Liver (tissue), 9 donors: ENCODE data around the gene TGM4. TPM values are rescaled to one million over a fixed set of nuclear protein-coding genes. Genes with fewer than 3 reads are reported as not detected.

Experiments
- DNase-seq: peaks from one replicate; pipeline ENCODE4 v3.0.0-alpha.2; 2017; ENCODE audit warnings: low spot score
- H3K27ac ChIP-seq, 2 donors: one replicate each; pipeline ENCODE4 v1.7.0; 2013; ENCODE audit warnings: inconsistent platforms in 2 of 2, low read length in 2 of 2, control low read depth in 1 of 2, low read depth in 1 of 2, mild to moderate bottlenecking in 1 of 2
- H3K27me3 ChIP-seq, 4 donors: one replicate each; pipeline versions ENCODE4 v1.6.1 to v1.7.0; 2013; ENCODE audit warnings: low read length in 3 of 4, inconsistent platforms in 1 of 4, mild to moderate bottlenecking in 1 of 4, moderate library complexity in 1 of 4; ENCODE audit not compliant: control insufficient read depth in 4 of 4, insufficient read depth in 4 of 4
- H3K36me3 ChIP-seq, 4 donors: one replicate each; pipeline versions ENCODE4 v1.6.1 to v1.7.0; 2013; ENCODE audit warnings: low read length in 3 of 4, mild to moderate bottlenecking in 3 of 4, low read depth in 1 of 4, moderate library complexity in 1 of 4; ENCODE audit not compliant: control insufficient read depth in 4 of 4, insufficient read depth in 3 of 4
- H3K4me1 ChIP-seq, 4 donors: one replicate each; pipeline versions ENCODE4 v1.6.1 to v1.7.0; 2013; ENCODE audit warnings: low read length in 3 of 4, mild to moderate bottlenecking in 3 of 4, moderate library complexity in 1 of 4; ENCODE audit not compliant: control insufficient read depth in 4 of 4, insufficient read depth in 4 of 4
- H3K4me3 ChIP-seq, 3 donors: one replicate each; pipeline versions ENCODE4 v1.6.1 to v1.7.0; 2013; ENCODE audit warnings: low read length in 3 of 3, control low read depth in 1 of 3, low read depth in 1 of 3, mild to moderate bottlenecking in 1 of 3
- H3K9ac ChIP-seq, 2 donors: one replicate each; pipeline ENCODE4 v1.7.0; 2013; ENCODE audit warnings: low read length in 2 of 2, mild to moderate bottlenecking in 2 of 2, moderate library complexity in 2 of 2, control low read depth in 1 of 2, low read depth in 1 of 2
- H3K9me3 ChIP-seq, 4 donors: one replicate each; pipeline versions ENCODE4 v1.6.1 to v1.7.0; 2013; ENCODE audit warnings: low read length in 3 of 4; ENCODE audit not compliant: control insufficient read depth in 4 of 4
- ATF3 ChIP-seq: IDR thresholded peaks from 2 replicates; pipeline ENCODE4 v1.6.1; 2016; ENCODE audit warnings: antibody characterized with exemption
- CTCF ChIP-seq: fragments of 150-350 bp; IDR thresholded peaks from 2 replicates; pipeline ENCODE4 v1.5.1; 2017; ENCODE audit warnings: improper control_type of control experiment, low read depth, low read length; ENCODE audit not compliant: missing input control
- EGR1 ChIP-seq, 2 donors: IDR thresholded peaks; 2 replicates each; pipeline ENCODE4 v1.6.1; 2016 to 2018; ENCODE audit warnings: antibody characterized with exemption in 2 of 2, low read depth in 2 of 2
- FOXA1 ChIP-seq: IDR thresholded peaks from 2 replicates; pipeline ENCODE4 v1.6.1; 2016; ENCODE audit warnings: antibody characterized with exemption
- FOXA2 ChIP-seq: IDR thresholded peaks from 2 replicates; pipeline ENCODE4 v1.6.1; 2016; ENCODE audit warnings: antibody characterized with exemption
- GABPA ChIP-seq, 2 donors: IDR thresholded peaks in 1 of 2; conservative IDR thresholded peaks in 1 of 2; 2 replicates each; pipeline ENCODE4 v1.6.1; 2016; ENCODE audit warnings: antibody characterized with exemption in 2 of 2, mild to moderate bottlenecking in 1 of 2, moderate library complexity in 1 of 2
- HNF4A ChIP-seq, 2 donors: conservative IDR thresholded peaks; 2 replicates each; pipeline ENCODE4 v1.6.1; 2016; ENCODE audit warnings: antibody characterized with exemption in 2 of 2, mild to moderate bottlenecking in 2 of 2
- HNF4G ChIP-seq: IDR thresholded peaks from 2 replicates; pipeline ENCODE4 v1.6.1; 2016; ENCODE audit warnings: antibody characterized with exemption
- JUND ChIP-seq, 2 donors: IDR thresholded peaks; 2 replicates each; pipeline ENCODE4 v1.6.1; 2016; ENCODE audit warnings: antibody characterized with exemption in 2 of 2
- MAX ChIP-seq: IDR thresholded peaks from 2 replicates; pipeline ENCODE4 v1.6.1; 2016; ENCODE audit warnings: antibody characterized with exemption
- NR2F2 ChIP-seq: IDR thresholded peaks from 2 replicates; pipeline ENCODE4 v1.6.1; 2016; ENCODE audit warnings: antibody characterized with exemption
- RAD21 ChIP-seq, 2 donors: IDR thresholded peaks; 2 replicates each; pipeline ENCODE4 v1.6.1; 2016; ENCODE audit warnings: antibody characterized with exemption in 2 of 2, mild to moderate bottlenecking in 2 of 2
- REST ChIP-seq: IDR thresholded peaks from 2 replicates; pipeline ENCODE4 v1.6.1; 2016; ENCODE audit warnings: antibody characterized with exemption, mild to moderate bottlenecking
- RXRA ChIP-seq, 2 donors: IDR thresholded peaks; 2 replicates each; pipeline ENCODE4 v1.6.1; 2017 to 2018; ENCODE audit warnings: antibody characterized with exemption in 2 of 2, mild to moderate bottlenecking in 1 of 2
- SP1 ChIP-seq: IDR thresholded peaks from 2 replicates; pipeline ENCODE4 v1.6.1; 2018; ENCODE audit warnings: antibody characterized with exemption, mild to moderate bottlenecking
- TAF1 ChIP-seq: conservative IDR thresholded peaks from 2 replicates; pipeline ENCODE4 v1.6.1; 2016; ENCODE audit warnings: antibody characterized with exemption, mild to moderate bottlenecking
- YY1 ChIP-seq: IDR thresholded peaks from 2 replicates; pipeline ENCODE4 v1.6.1; 2016; ENCODE audit warnings: antibody characterized with exemption, mild to moderate bottlenecking
- ZBTB33 ChIP-seq: IDR thresholded peaks from 2 replicates; pipeline ENCODE4 v1.6.1; 2016; ENCODE audit warnings: antibody characterized with exemption
- WGBS: extraction: QIAGEN DNeasy Blood & Tissue Kit; methylation state at CpG from one replicate; pipeline ENCODE4 v1.1.7; 2013; 5-methylcytosine and 5-hydroxymethylcytosine counted together
- polyA plus RNA-seq, 2 donors: library from polyadenylated mRNA; stranded (reverse) in 1 of 2; unstranded in 1 of 2; fragments of 200-250 nt in 1 of 2; fragments of >200 nt in 1 of 2; fragmentation: Nextera tagmentation in 1 of 2; extraction: Ambion mirVana in 1 of 2; gene quantifications; one replicate each; pipeline versions ENCODE4 v1.2.1 to v1.2.3, GENCODE V29; 2013 to 2015
- total RNA-seq, 2 donors: library from RNA; depleted of rRNA; stranded (reverse); fragments of >200 nt; gene quantifications; one replicate each; pipeline ENCODE4 v1.2.3, GENCODE V29; 2014
- donor health status: healthy.
- donor health status: healthy.
- donor health status: healthy.
- donor health status: healthy.
- donor health status: healthy.

The TGM4 gene
- total and polyA plus RNA-seq, 4 donors: not detected

GRCh38 chr3:44913868-44914468 is 39.6 kb downstream of the TGM4 start:
- no peak for TF ChIP-seq JUND (IDR thresholded peaks at IDR 0.05)
- TF ChIP-seq ATF3: no peak
- TF ChIP-seq NR2F2: no peak
- TF ChIP-seq TAF1: no peak
- TF ChIP-seq HNF4G: no peak
- no peak for TF ChIP-seq FOXA2
- peak; percentile 90 to 93 for TF ChIP-seq RAD21 (IDR thresholded peaks at IDR 0.05)
- TF ChIP-seq HNF4A (conservative IDR thresholded peaks at IDR 0.05): no peak
- TF ChIP-seq RXRA (IDR thresholded peaks at IDR 0.05): peak in 1 of 2 donors; percentile 34
- TF ChIP-seq SP1: no peak
- TF ChIP-seq ZBTB33: no peak
- TF ChIP-seq MAX: no peak
- peak; percentile 79 for TF ChIP-seq CTCF
- TF ChIP-seq REST: peak; percentile 93
- no peak for TF ChIP-seq GABPA (IDR thresholded peaks at IDR 0.05 in 1 of 2, conservative IDR thresholded peaks at IDR 0.05 in 1 of 2)
- TF ChIP-seq FOXA1: no peak
- TF ChIP-seq EGR1 (IDR thresholded peaks at IDR 0.05; ENCODE audit: low read depth in 2 of 2): no peak
- TF ChIP-seq YY1: no peak
- Histone ChIP-seq H3K9ac (no peak overlapping the region), H3K4me3 (no peak overlapping the region), H3K4me1 (no peaks in the 10 kb centered on the region), H3K36me3 (peaks cover 0 to 2% (median under 1%) of the 10 kb centered on the region in 4 donors), H3K27ac (no peak overlapping the region), H3K27me3 (peaks cover 0 to 2% (median 0%) of the 10 kb centered on the region in 4 donors), H3K9me3 (peaks cover 0 to 10% (median 3%) of the 10 kb centered on the region in 4 donors)
- 27% methylated on average over 4 of the region's 4 CpGs for WGBS
- peak; percentile 77 for DNase-seq
